Activated CD4-positive, alpha-beta T cell treated with anti-CD3 and anti-CD28 coated beads, Interleukin-2, amount 50 U/mL, for 48 hours (primary cell): ENCODE data around the gene CST4.
"Not testable (repeated sequence)": the region's sequence is repeated elsewhere in the genome, so short reads cannot be mapped to it uniquely, and the experiment has no call there.

ENCODE experiments used
- DNase-seq, 2 experiments: peaks; one replicate each; pipeline ENCODE4 v3.0.0-alpha.2; 2020

CST4 gene

GRCh38 chr20:23686046-23686750 is 2.6 kb downstream of the CST4 start:
- no peak for DNase-seq

GRCh38 chr20:23685529-23685896 is 3.3 kb downstream of the CST4 start:
- DNase-seq, result not testable (repeated sequence)

- DNase-seq, result no peak
Observed at GRCh38 chr20:23684261-23684660, 4.6 kb downstream of the CST4 start.

GRCh38 chr20:23683807-23684206 is 5.0 kb downstream of the CST4 start:
- DNase-seq, result no peak

GRCh38 chr20:23683281-23683680 is 5.6 kb downstream of the CST4 start:
- no peak for DNase-seq

GRCh38 chr20:23680146-23680545 is 8.7 kb downstream of the CST4 start:
- no peak for DNase-seq

GRCh38 chr20:23679133-23680092 is 9.4 kb downstream of the CST4 start:
- no peak for DNase-seq

GRCh38 chr20:23673209-23673608 is 15.6 kb downstream of the CST4 start:
- no peak for DNase-seq

- DNase-seq, result no peak
Observed at GRCh38 chr20:23672158-23672557, 16.7 kb downstream of the CST4 start.

GRCh38 chr20:23671479-23671878 is 17.4 kb downstream of the CST4 start:
- DNase-seq, result no peak

- no peak for DNase-seq
Observed at GRCh38 chr20:23670361-23670760, 18.5 kb downstream of the CST4 start.

GRCh38 chr20:23669866-23670265 is 19.0 kb downstream of the CST4 start:
- DNase-seq, result no peak

GRCh38 chr20:23669327-23669726 is 19.5 kb downstream of the CST4 start:
- no peak for DNase-seq

- peak; percentile 39 to 53 for DNase-seq
Observed at GRCh38 chr20:23668477-23668951, 20.3 kb downstream of the CST4 start.

GRCh38 chr20:23667666-23668065 is 21.2 kb downstream of the CST4 start:
- no peak for DNase-seq

- no peak for DNase-seq
Observed at GRCh38 chr20:23666698-23667097, 22.1 kb downstream of the CST4 start.

- DNase-seq, result no peak
Observed at GRCh38 chr20:23666189-23666588, 22.6 kb downstream of the CST4 start.

- DNase-seq, result no peak
Observed at GRCh38 chr20:23664954-23665353, 23.9 kb downstream of the CST4 start.

GRCh38 chr20:23664046-23664445 is 24.8 kb downstream of the CST4 start:
- DNase-seq, result not testable (repeated sequence)

GRCh38 chr20:23663180-23663579 is 25.7 kb downstream of the CST4 start:
- no peak for DNase-seq

GRCh38 chr20:23662276-23662870 is 26.5 kb downstream of the CST4 start:
- no peak for DNase-seq

GRCh38 chr20:23661002-23661429 is 27.8 kb downstream of the CST4 start:
- DNase-seq, result no peak
